GM12878 (cell line): Measurements from ENCODE around the gene KLHL1. TPM values are rescaled to one million over a fixed set of nuclear protein-coding genes. Genes with fewer than 3 reads are reported as not detected.

Source experiments
- ATAC-seq: fragments of 200-7000 bp; cut with Tn5 transposase; 3 replicates; pipeline ENCODE4 v1.9.1; 2020; ENCODE audit warnings: mild to moderate bottlenecking, moderate library complexity
- BruUV-seq: library from RNA; stranded (reverse); fragments of 400-500 nt; replicated peaks from 2 replicates; lab custom pipeline; 2021; lab: Mats Ljungman, UMichigan
- CTCF ChIA-PET: fragments of 300-600 bp; sonication (Branson Sonifier 250); formaldehyde crosslinking; extraction: SDS; loops from one replicate; lab custom pipeline; 2021; ENCODE audit warnings: inconsistent platforms; lab: Yijun Ruan, JAX
- POLR2A ChIA-PET: fragments of 350-600 bp; formaldehyde crosslinking; extraction: SDS; loops from one replicate; lab custom pipeline; 2021; ENCODE audit warnings: inconsistent platforms; lab: Charles Lee
- RAD21 ChIA-PET: fragments of 300-600 bp; sonication (Branson Sonifier 250); formaldehyde crosslinking; loops from one replicate; lab custom pipeline; 2023; ENCODE audit warnings: antibody characterized with exemption; ENCODE audit not compliant: unreplicated experiment; lab: Charles Lee
- SMC1A ChIA-PET: fragments of 300-600 bp; sonication (Branson Sonifier 250); formaldehyde crosslinking; loops from one replicate; lab custom pipeline; 2023; ENCODE audit not compliant: unreplicated experiment, uncharacterized antibody; lab: Charles Lee
- DNase-seq: peaks from one replicate; pipeline ENCODE4 v3.0.0-alpha.2; 2011; ENCODE audit warnings: low read depth, low spot score
- FAIRE-seq: peaks from 3 replicates; lab custom pipeline; 2011; peaks lifted over from hg19 to GRCh38; lab: Jason Lieb, UNC
- H2AFZ ChIP-seq: 2 replicates; pipeline ENCODE4 v1.6.0; 2011; ENCODE audit warnings: low read depth, low read length, control low read depth; ENCODE audit not compliant: control insufficient read depth
- H3K27ac ChIP-seq: 2 replicates; pipeline ENCODE4 v1.5.1; 2011; ENCODE audit warnings: control low read depth; ENCODE audit not compliant: control insufficient read depth, insufficient read depth
- H3K27me3 ChIP-seq, 2 experiments: replicated peaks in 1 of 2; 2 replicates each; pipeline versions ENCODE4 v1.6.0 to v1.6.1; 2011; ENCODE audit warnings: low read length in 1 of 2; ENCODE audit not compliant: control insufficient read depth in 2 of 2, insufficient read depth in 2 of 2
- H3K36me3 ChIP-seq, 2 experiments: 2 replicates each; pipeline ENCODE4 v1.5.1; 2011; ENCODE audit warnings: low read length in 1 of 2; ENCODE audit not compliant: control insufficient read depth in 2 of 2, insufficient read depth in 2 of 2
- H3K4me1 ChIP-seq: 2 replicates; pipeline ENCODE4 v1.6.1; 2011; ENCODE audit warnings: mild to moderate bottlenecking, low read length, moderate library complexity, mixed read lengths; ENCODE audit not compliant: control insufficient read depth, insufficient read depth
- H3K4me2 ChIP-seq: 2 replicates; pipeline ENCODE4 v1.6.0; 2011; ENCODE audit warnings: control low read depth; ENCODE audit not compliant: control insufficient read depth, insufficient read depth
- H3K4me3 ChIP-seq: fragments of 200-600 bp; sonication (generic); 2 replicates; pipeline ENCODE4 v1.5.1; 2016
- H3K79me2 ChIP-seq: 2 replicates; pipeline ENCODE4 v1.6.0; 2011; ENCODE audit warnings: low read length; ENCODE audit not compliant: control insufficient read depth, insufficient read depth
- H3K9ac ChIP-seq: 2 replicates; pipeline ENCODE4 v1.8.0; 2011; ENCODE audit warnings: low read length, control low read depth, mixed read lengths; ENCODE audit not compliant: control insufficient read depth, insufficient read depth
- H3K9me3 ChIP-seq: replicated peaks from 3 replicates; pipeline ENCODE4 v1.5.1; 2011; ENCODE audit warnings: mild to moderate bottlenecking, low read length; ENCODE audit not compliant: control insufficient read depth, insufficient read depth
- H4K20me1 ChIP-seq: 2 replicates; pipeline ENCODE4 v1.6.0; 2011; ENCODE audit not compliant: control insufficient read depth, insufficient read depth
- ATF7 ChIP-seq: fragments of 450-650 bp; IDR thresholded peaks from 2 replicates; pipeline ENCODE4 v1.6.1; 2016; ENCODE audit warnings: low read depth, mild to moderate bottlenecking
- BACH1 ChIP-seq: fragments of 450-650 bp; IDR thresholded peaks from 2 replicates; pipeline ENCODE4 v1.6.1; 2017; ENCODE audit warnings: mild to moderate bottlenecking, borderline replicate concordance
- CBFB ChIP-seq: IDR thresholded peaks from 2 replicates; pipeline ENCODE4 v1.6.1; 2016; ENCODE audit warnings: antibody characterized with exemption, low read depth
- IKZF1 ChIP-seq: fragments of 450-650 bp; conservative IDR thresholded peaks from 2 replicates; pipeline ENCODE4 v1.6.1; 2017; ENCODE audit warnings: antibody characterized with exemption, mild to moderate bottlenecking
- JUND ChIP-seq: IDR thresholded peaks from 2 replicates; pipeline ENCODE4 v1.6.1; 2012; ENCODE audit warnings: low read depth, mild to moderate bottlenecking, low read length, improper control_type of control experiment, moderate library complexity
- KLF5 ChIP-seq: fragments of 450-650 bp; IDR thresholded peaks from 2 replicates; pipeline ENCODE4 v1.6.1; 2014; ENCODE audit warnings: mild to moderate bottlenecking; ENCODE audit not compliant: partially characterized antibody
- MXI1 ChIP-seq: fragments of 150-350 bp; IDR thresholded peaks from 2 replicates; pipeline ENCODE4 v1.6.1; 2011; ENCODE audit warnings: low read depth, mild to moderate bottlenecking, inconsistent platforms, low read length, improper control_type of control experiment
- RAD21 ChIP-seq: IDR thresholded peaks from 2 replicates; pipeline ENCODE4 v1.6.1; 2011; ENCODE audit warnings: mild to moderate bottlenecking, low read depth, low read length, moderate library complexity; ENCODE audit not compliant: insufficient read depth
- RBBP5 ChIP-seq: fragments of 200-600 bp; sonication (generic); conservative IDR thresholded peaks from 2 replicates; pipeline ENCODE4 v1.6.1; 2016
- RCOR1 ChIP-seq: conservative IDR thresholded peaks from 2 replicates; pipeline ENCODE4 v1.6.1; 2012; ENCODE audit warnings: low read depth, low read length, improper control_type of control experiment
- RFX5 ChIP-seq: IDR thresholded peaks from 2 replicates; pipeline ENCODE4 v1.6.1; 2011; ENCODE audit warnings: low read depth, low read length, improper control_type of control experiment
- SMAD5 ChIP-seq: IDR thresholded peaks from 2 replicates; pipeline ENCODE4 v1.6.1; 2016; ENCODE audit warnings: antibody characterized with exemption, low read depth
- TARDBP ChIP-seq: IDR thresholded peaks from 2 replicates; pipeline ENCODE4 v1.6.1; 2016; ENCODE audit warnings: borderline replicate concordance
- ZNF384 ChIP-seq: IDR thresholded peaks from 2 replicates; pipeline ENCODE4 v1.6.1; 2012; ENCODE audit warnings: low read depth, mild to moderate bottlenecking, low read length, improper control_type of control experiment, borderline replicate concordance
- ZZZ3 ChIP-seq: IDR thresholded peaks from 2 replicates; pipeline ENCODE4 v1.6.1; 2011; ENCODE audit warnings: low read depth; ENCODE audit not compliant: control insufficient read depth, insufficient read length
- WGBS: methylation state at CpG from one replicate; pipeline ENCODE4 v1.1.6; 2016; ENCODE audit warnings: low lambda C conversion rate; ENCODE audit not compliant: insufficient replicate concordance, insufficient coverage; ENCODE audit errors: missing lambda C conversion rate; 5-methylcytosine and 5-hydroxymethylcytosine counted together
- in situ Hi-C: fragments of 300-500 bp; cut with MboI; formaldehyde crosslinking; loops from 9 replicates; pipeline ENCODE4 v1.14.3; 2018; ENCODE audit warnings: mixed read lengths
- intact Hi-C: fragments of 100-400 bp; cut with micrococcal nuclease; formaldehyde crosslinking; loops from one replicate; pipeline ENCODE4 v1.14.2; 2022; ENCODE audit not compliant: unreplicated experiment
- polyA plus RNA-seq, 11 experiments: library from polyadenylated mRNA; depleted of rRNA in 4 of 11; unstranded in 6 of 11; stranded (reverse) in 5 of 11; fragments of >200 nt; fragmentation: Nextera tagmentation in 4 of 11; fragmentation: Illumina TruSeq in 1 of 11; extraction: Ambion mirVana in 4 of 11; extraction: Trizol in 1 of 11; gene quantifications; 1 replicate in 1 of 11; 2 replicates in 10 of 11; pipeline versions ENCODE4 v1.2.1 to v1.2.3, GENCODE V29; 2011 to 2016; ENCODE audit warnings: inconsistent platforms in 2 of 11, missing spikeins in 2 of 11, low read depth in 1 of 11
- total RNA-seq, 4 experiments: library from RNA; depleted of rRNA in 3 of 4; stranded (reverse); fragments of >200 nt in 3 of 4; fragmentation: Illumina TruSeq in 1 of 4; extraction: Trizol in 1 of 4; gene quantifications; 2 replicates each; pipeline versions ENCODE4 v1.2.1 to v1.2.3, GENCODE V29; 2013 to 2021

The KLHL1 gene
- total and polyA plus RNA-seq, 10 of the 15 experiments (the other 5 are each of a cell fraction or from before 2014, with no cell fraction given) = 0.02 to 0.13 (median 0.05) TPM; not detected in 2

DNA sequence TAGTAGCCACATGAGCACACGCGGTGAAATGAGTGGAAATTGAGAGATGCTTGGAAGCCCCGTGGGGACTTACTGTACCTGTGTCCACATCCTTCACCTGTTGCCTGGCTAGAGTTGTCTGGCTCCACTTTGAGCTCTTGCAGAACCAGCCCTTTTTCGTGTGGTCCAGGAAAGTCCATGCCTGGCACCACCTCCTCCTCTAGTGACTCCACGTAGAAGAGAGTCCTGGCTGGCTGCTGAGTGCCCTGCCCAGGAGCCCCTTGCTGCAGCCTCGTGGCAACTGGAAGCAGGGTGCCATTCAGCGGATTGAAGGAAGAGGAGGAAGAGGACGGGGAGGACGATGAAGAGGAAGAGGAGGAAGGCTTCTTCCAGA is 1.1 kb downstream of the KLHL1 start:
- BruUV-seq = no TSS peak

GRCh38 chr13:70104481-70104880 is 3.8 kb downstream of the KLHL1 start:
- no peaks in the 10 kb centered on the region for H3K36me3 ChIP-seq
- no peaks in the 10 kb centered on the region; a peak in 1 of 4 replicates for H3K27me3 ChIP-seq
- no TSS peak for BruUV-seq
- FAIRE-seq (no peak), DNase-seq (no peak), ATAC-seq (no peak)
- no peaks in the 10 kb centered on the region for H4K20me1 ChIP-seq
- H3K4me2 ChIP-seq = no peak overlapping the region
- ChIA-PET SMC1A (interaction anchor here (0.5 kb wide), 1 partner anchor 571 kb away, joined by 3 read pairs; no protein-coding TSS in a partner anchor), RAD21 (no interaction called here), POLR2A (no interaction called here), CTCF (no interaction called here)
- no peaks in the 10 kb centered on the region for H3K4me1 ChIP-seq
- no peak overlapping the region for H3K9ac ChIP-seq
- no peaks in the 10 kb centered on the region for H3K79me2 ChIP-seq
- intact Hi-C loops (no loop called here), in situ Hi-C loops (no loop called here)
- H3K9me3 ChIP-seq = no peaks in the 10 kb centered on the region
- H3K27ac ChIP-seq = no peak overlapping the region
- TF ChIP-seq KLF5 (no peak), TARDBP (no peak), ATF7 (0 out of 2 replicates have a peak, but pooled peaks have one; percentile 22), ZNF384 (no peak)
- no peak overlapping the region for H3K4me3 ChIP-seq
- no peak overlapping the region for H2AFZ ChIP-seq

More for the DNA sequence above, 1.1 kb downstream of the KLHL1 start:
- DNase-seq (no peak), FAIRE-seq (no peak), ATAC-seq (no peak)
- no peak overlapping the region for H3K4me3 ChIP-seq
- H2AFZ ChIP-seq = no peak overlapping the region
- no peaks in the 10 kb centered on the region for H4K20me1 ChIP-seq
- H3K79me2 ChIP-seq = no peaks in the 10 kb centered on the region
- H3K4me2 ChIP-seq = no peak overlapping the region
- ChIA-PET CTCF (no interaction called here), RAD21 (no interaction called here), SMC1A (no interaction called here), POLR2A (no interaction called here)
- 36% methylated on average over 9 of the region's 9 CpGs for WGBS
- TF ChIP-seq MXI1 (no peak), RAD21 (no peak), CBFB (no peak), BACH1 (no peak), ZZZ3 (no peak), RFX5 (no peak), RCOR1 (no peak), SMAD5 (no peak), IKZF1 (no peak), JUND (no peak), RBBP5 (no peak)
- H3K36me3 ChIP-seq = no peaks in the 10 kb centered on the region
- no peaks in the 10 kb centered on the region for H3K9me3 ChIP-seq
- no peak overlapping the region for H3K9ac ChIP-seq
- H3K4me1 ChIP-seq = no peaks in the 10 kb centered on the region
- H3K27me3 ChIP-seq = no peaks in the 10 kb centered on the region; a peak in 1 of 4 replicates
- intact Hi-C loops = no loop called here
- H3K27ac ChIP-seq = no peak overlapping the region
- in situ Hi-C loops = no loop called here
